ENCODE data around the gene XYLB.

DNA sequence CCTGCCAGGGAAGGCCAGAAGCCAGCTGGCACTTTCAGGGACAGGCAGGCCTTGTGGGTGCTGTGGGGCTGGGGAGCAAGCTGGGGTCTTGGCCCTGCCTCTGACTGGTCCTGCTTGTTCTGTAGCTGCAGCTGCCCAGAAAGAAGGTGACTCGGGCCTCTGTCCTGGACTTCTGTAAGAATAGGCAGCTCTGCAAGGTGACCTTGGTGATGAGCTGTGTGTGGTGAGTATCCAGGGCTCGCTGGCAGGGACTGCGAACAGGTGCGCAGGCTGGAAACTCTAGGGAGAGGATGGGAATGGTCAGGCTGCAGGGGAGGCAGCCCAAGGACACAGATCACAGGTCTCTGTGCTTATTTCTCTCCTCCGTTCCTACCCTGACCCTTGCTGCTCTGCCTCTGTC lies 33.3 kb upstream of the XYLB start:
- TF ChIP-seq REST (IDR thresholded peaks at IDR 0.05; ENCODE audit: insufficient read depth in 1 of 2, low read depth in 2 of 2, low read length in 2 of 2) (no peak), POLR2AphosphoS5 (IDR thresholded peaks at IDR 0.05; ENCODE audit: low read depth, low read length) (no peak), FOXP2 (optimal IDR thresholded peaks at IDR 0.05; ENCODE audit: borderline replicate concordance, extremely low read depth, extremely low read length, insufficient read depth) (no peak)
